Posterior vena cava (tissue), 2 donors: ENCODE data around the gene PIGC. TPM values are rescaled to one million over a fixed set of nuclear protein-coding genes. Genes with fewer than 3 reads are reported as not detected.
"Not testable (repeated sequence)": the region's sequence is repeated elsewhere in the genome, so short reads cannot be mapped to it uniquely, and the experiment has no call there.

Source experiments
- DNase-seq: peaks from one replicate; pipeline ENCODE4 v3.0.0-alpha.2; 2020; ENCODE audit warnings: low spot score
- intact Hi-C, 2 donors: fragments of 100-400 bp; cut with DNase I; formaldehyde crosslinking; loops; one replicate each; pipeline versions ENCODE4 v1.14.1 to v1.14.2; 2022 to 2023
- total RNA-seq, 2 donors: library from RNA; stranded (reverse); fragmentation: NEBNext Ultra II Directional; extraction: Animal tissue kit (Norgen Biotek cat#: 25700); gene quantifications; one replicate each; pipeline ENCODE4 v1.2.1, GENCODE V29; 2021
- donor health status: DM: yes; HTN: yes; CAD: no.
- donor health status: DM: yes; HTN: yes; CAD: no.

Gene PIGC
- total RNA-seq, 2 donors from 2014 or later, result 18.4 to 22.3 TPM

GRCh38 chr1:172442843-172443565 is 865 bp downstream of the PIGC start:
- intact Hi-C loops, result loop anchor here in 1 of 2 donors (5.0 kb wide), 1 partner anchor 441 kb away; no protein-coding TSS in a partner anchor
- no peak for DNase-seq

GRCh38 chr1:172442404-172442803 is 1.5 kb downstream of the PIGC start:
- DNase-seq, result no peak
- intact Hi-C loops, result loop anchor here in 1 of 2 donors (5.0 kb wide), 1 partner anchor 440 kb away; no protein-coding TSS in a partner anchor

- intact Hi-C loops, DNase-seq: not testable (repeated sequence)
These were observed 6.7 kb downstream of the PIGC start for GRCh38 chr1:172437183-172437582.

GRCh38 chr1:172431721-172432192 is 12.1 kb downstream of the PIGC start:
- intact Hi-C loops, result no loop called here
- DNase-seq, result no peak

- DNase-seq, result no peak
- intact Hi-C loops, result no loop called here
These were observed 12.7 kb downstream of the PIGC start for GRCh38 chr1:172431204-172431603.

GRCh38 chr1:172430128-172430454 is 13.8 kb downstream of the PIGC start:
- intact Hi-C loops, result no loop called here
- DNase-seq, result no peak

GRCh38 chr1:172429331-172430127 is 14.3 kb downstream of the PIGC start:
- intact Hi-C loops, result loop anchor here in 1 of 2 donors (10.0 kb wide), 1 partner anchor 425 kb away; no protein-coding TSS in a partner anchor
- no peak for DNase-seq

- intact Hi-C loops, result loop anchor here in 1 of 2 donors (10.0 kb wide), 1 partner anchor 422 kb away; no protein-coding TSS in a partner anchor
- no peak for DNase-seq
These were observed 16.7 kb downstream of the PIGC start for GRCh38 chr1:172427191-172427590.

- intact Hi-C loops, result loop anchor here in 1 of 2 donors (10.0 kb wide), 1 partner anchor 421 kb away; no protein-coding TSS in a partner anchor
- DNase-seq, result no peak
These were observed 18.5 kb downstream of the PIGC start for GRCh38 chr1:172425339-172425738.

GRCh38 chr1:172423336-172423735 is 20.5 kb downstream of the PIGC start:
- intact Hi-C loops, result loop anchor here in 1 of 2 donors (10.0 kb wide), 1 partner anchor 419 kb away; no protein-coding TSS in a partner anchor
- DNase-seq, result no peak

- DNase-seq, result no peak
- intact Hi-C loops, result loop anchor here in 1 of 2 donors (10.0 kb wide), 1 partner anchor 417 kb away; no protein-coding TSS in a partner anchor
These were observed 21.8 kb downstream of the PIGC start for GRCh38 chr1:172421974-172422604.

GRCh38 chr1:172420385-172420784 is 23.5 kb downstream of the PIGC start, which contains the start of gene C1orf105:
C1orf105 (plus strand) TSS chr1:172420685; CDS start chr1:172420886, 201 bp downstream.
- intact Hi-C loops, result loop anchor here in 1 of 2 donors (10.0 kb wide), 1 partner anchor 416 kb away; no protein-coding TSS in a partner anchor
- no peak for DNase-seq

- no peak for DNase-seq
- intact Hi-C loops, result no loop called here
These were observed 26.3 kb downstream of the PIGC start for GRCh38 chr1:172417557-172417956.

GRCh38 chr1:172416496-172417035 is 27.3 kb downstream of the PIGC start:
- intact Hi-C loops, result no loop called here
- no peak for DNase-seq

GRCh38 chr1:172414331-172414730 is 29.5 kb downstream of the PIGC start:
- intact Hi-C loops, result no loop called here
- DNase-seq, result no peak

- no peak for DNase-seq
- intact Hi-C loops, result no loop called here
These were observed 32.0 kb downstream of the PIGC start for GRCh38 chr1:172411791-172412338.

- intact Hi-C loops, result no loop called here
- DNase-seq, result no peak
These were observed 33.8 kb downstream of the PIGC start for GRCh38 chr1:172410027-172410426.

- intact Hi-C loops, result loop anchor here in 1 of 2 donors (10.0 kb wide), 1 partner anchor 364 kb away; no protein-coding TSS in a partner anchor
- no peak for DNase-seq
These were observed 34.9 kb downstream of the PIGC start for GRCh38 chr1:172408958-172409357.

GRCh38 chr1:172406968-172407367 is 36.9 kb downstream of the PIGC start:
- no peak for DNase-seq
- intact Hi-C loops, result loop anchor here in 1 of 2 donors (10.0 kb wide), 1 partner anchor 362 kb away; no protein-coding TSS in a partner anchor
